Activated naive CD4-positive, alpha-beta T cell treated with anti-CD3 and anti-CD28 coated beads, Interleukin-2, amount 50 U/mL, for 16 hours (primary cell): ENCODE results near the gene SH3BP5.
"Not testable (repeated sequence)": the region's sequence is repeated elsewhere in the genome, so short reads cannot be mapped to it uniquely, and the experiment has no call there.

ENCODE experiments used
- DNase-seq: peaks from one replicate; pipeline ENCODE4 v3.0.0-alpha.2; 2020

The SH3BP5 gene

GRCh38 chr3:15332405-15333098 lies at the start of gene SH3BP5:
TSS of gene SH3BP5 (minus strand) at chr3:15332586. CDS start at chr3:15332408, 178 bp downstream.
- peak; percentile 77 for DNase-seq

GRCh38 chr3:15380980-15381890 lies 48.8 kb upstream of the SH3BP5 start:
- no peak for DNase-seq

- peak; percentile 91 for DNase-seq
Observed at GRCh38 chr3:15377961-15378791, 45.8 kb upstream of the SH3BP5 start.

GRCh38 chr3:15375461-15376000 lies 43.1 kb upstream of the SH3BP5 start:
- no peak for DNase-seq

GRCh38 chr3:15372918-15373317 lies 40.5 kb upstream of the SH3BP5 start:
- DNase-seq, result no peak

GRCh38 chr3:15368561-15369135 lies 36.3 kb upstream of the SH3BP5 start:
- DNase-seq, result no peak

- DNase-seq, result no peak
Observed at GRCh38 chr3:15367059-15367458, 34.7 kb upstream of the SH3BP5 start.

- not testable (repeated sequence) for DNase-seq
Observed at GRCh38 chr3:15364078-15364477, 31.7 kb upstream of the SH3BP5 start.

GRCh38 chr3:15361494-15362214 lies 29.3 kb upstream of the SH3BP5 start:
- DNase-seq, result peak; percentile 69

- DNase-seq, result no peak
Observed at GRCh38 chr3:15360788-15361493, 28.6 kb upstream of the SH3BP5 start.

- no peak for DNase-seq
Observed at GRCh38 chr3:15359677-15360397, 27.5 kb upstream of the SH3BP5 start.

- DNase-seq, result not testable (repeated sequence)
Observed at GRCh38 chr3:15356651-15357061, 24.3 kb upstream of the SH3BP5 start.

- no peak for DNase-seq
Observed at GRCh38 chr3:15356176-15356575, 23.8 kb upstream of the SH3BP5 start.

GRCh38 chr3:15355086-15355485 lies 22.7 kb upstream of the SH3BP5 start:
- no peak for DNase-seq

- DNase-seq, result no peak
Observed at GRCh38 chr3:15354485-15354884, 22.1 kb upstream of the SH3BP5 start.

- DNase-seq, result no peak
Observed at GRCh38 chr3:15350141-15350540, 17.8 kb upstream of the SH3BP5 start.

- not testable (repeated sequence) for DNase-seq
Observed at GRCh38 chr3:15349438-15349837, 17.1 kb upstream of the SH3BP5 start.

- no peak for DNase-seq
Observed at GRCh38 chr3:15348246-15348645, 15.9 kb upstream of the SH3BP5 start.

GRCh38 chr3:15347737-15348110 lies 15.3 kb upstream of the SH3BP5 start:
- DNase-seq, result no peak

- no peak for DNase-seq
Observed at GRCh38 chr3:15347063-15347736, 14.8 kb upstream of the SH3BP5 start.
